Neural cell (in vitro differentiated cells): ENCODE data around the gene UBASH3A. TPM values are rescaled to one million over a fixed set of nuclear protein-coding genes. Genes with fewer than 3 reads are reported as not detected.

Experiments
- H2AFZ ChIP-seq: fragments of 200-600, 300-800 bp; sonication (generic), shearing (Covaris generic); 2 replicates; pipeline ENCODE4 v1.6.0; 2014; ENCODE audit warnings: low read depth, mild to moderate bottlenecking, antibody characterized with exemption, low read length, moderate library complexity
- H3F3A ChIP-seq: fragments of 200-600 bp; shearing (Covaris generic); 2 replicates; pipeline ENCODE4 v1.6.1; 2016; ENCODE audit warnings: mild to moderate bottlenecking, moderate library complexity, mixed read lengths, antibody characterized with exemption, low read length; ENCODE audit not compliant: insufficient read depth, poor library complexity, severe bottlenecking
- H3K27ac ChIP-seq: fragments of 200-600, 300-800 bp; sonication (generic), shearing (Covaris generic); 2 replicates; pipeline ENCODE4 v1.5.1; 2014; ENCODE audit warnings: mild to moderate bottlenecking, low read length, moderate library complexity
- H3K27me3 ChIP-seq: fragments of 300-800, 200-600 bp; sonication (generic), shearing (Covaris generic); 2 replicates; pipeline ENCODE4 v1.6.0; 2014; ENCODE audit warnings: mild to moderate bottlenecking, low read depth, low read length, moderate library complexity; ENCODE audit not compliant: insufficient read depth
- H3K36me3 ChIP-seq: fragments of 300-800, 200-600 bp; sonication (generic), shearing (Covaris generic); 2 replicates; pipeline ENCODE4 v1.5.1; 2014; ENCODE audit warnings: mild to moderate bottlenecking, antibody characterized with exemption, low read length, moderate library complexity; ENCODE audit not compliant: insufficient read depth
- H3K4me2 ChIP-seq: fragments of 300-800, 200-600 bp; sonication (generic), shearing (Covaris generic); 2 replicates; pipeline ENCODE4 v1.6.0; 2014; ENCODE audit warnings: mild to moderate bottlenecking, low read length
- H3K4me3 ChIP-seq: fragments of 300-800, 200-600 bp; sonication (generic), shearing (Covaris generic); 2 replicates; pipeline ENCODE4 v1.5.1; 2014; ENCODE audit warnings: mild to moderate bottlenecking, low read length, moderate library complexity
- H3K79me2 ChIP-seq: fragments of 200-600 bp; shearing (Covaris generic); replicated peaks from 2 replicates; pipeline ENCODE4 v1.6.0; 2014; ENCODE audit warnings: mild to moderate bottlenecking, low read length, moderate library complexity; ENCODE audit not compliant: insufficient read depth
- H3K9ac ChIP-seq: fragments of 300-800, 200-600 bp; sonication (generic), shearing (Covaris generic); 2 replicates; pipeline ENCODE4 v1.6.1; 2016; ENCODE audit warnings: mild to moderate bottlenecking, low read length, mixed read lengths
- H3K9me2 ChIP-seq: fragments of 200-600 bp; shearing (Covaris generic); 2 replicates; pipeline ENCODE4 v1.6.1; 2016; ENCODE audit warnings: mild to moderate bottlenecking, low read length, mixed read lengths; ENCODE audit not compliant: insufficient read depth
- H3K9me3 ChIP-seq: fragments of 200-600, 300-800 bp; sonication (generic), shearing (Covaris generic); 2 replicates; pipeline ENCODE4 v1.6.1; 2016; ENCODE audit warnings: mild to moderate bottlenecking, mixed run types, low read length, moderate library complexity, mixed read lengths
- H4K20me1 ChIP-seq: fragments of 200-600 bp; shearing (Covaris generic); 2 replicates; pipeline ENCODE4 v1.6.1; 2016; ENCODE audit warnings: mild to moderate bottlenecking, mixed run types; ENCODE audit not compliant: insufficient read depth
- EP300 ChIP-seq: fragments of 450-650 bp; conservative IDR thresholded peaks from 2 replicates; pipeline ENCODE4 v1.6.1; 2014; ENCODE audit warnings: antibody characterized with exemption, mild to moderate bottlenecking, moderate library complexity; ENCODE audit not compliant: poor library complexity, severe bottlenecking
- EZH2 ChIP-seq: fragments of 200-600, 300-800 bp; shearing (Covaris generic), sonication (generic); IDR thresholded peaks from 2 replicates; pipeline ENCODE4 v1.6.1; 2014; ENCODE audit warnings: antibody characterized with exemption, low read length, borderline replicate concordance, mild to moderate bottlenecking; ENCODE audit not compliant: insufficient read depth, poor library complexity, severe bottlenecking
- MXI1 ChIP-seq: fragments of 450-650 bp; conservative IDR thresholded peaks from 2 replicates; pipeline ENCODE4 v1.6.1; 2014; ENCODE audit warnings: antibody characterized with exemption, mild to moderate bottlenecking; ENCODE audit not compliant: poor library complexity, severe bottlenecking
- POLR2AphosphoS5 ChIP-seq: IDR thresholded peaks from 2 replicates; pipeline ENCODE4 v1.6.1; 2012
- RAD21 ChIP-seq: fragments of 450-650 bp; conservative IDR thresholded peaks from 2 replicates; pipeline ENCODE4 v1.6.1; 2014; ENCODE audit warnings: antibody characterized with exemption, mild to moderate bottlenecking, moderate library complexity
- SMC3 ChIP-seq: fragments of 450-650 bp; conservative IDR thresholded peaks from 2 replicates; pipeline ENCODE4 v1.6.1; 2014; ENCODE audit warnings: antibody characterized with exemption, mild to moderate bottlenecking, moderate library complexity; ENCODE audit not compliant: poor library complexity
- TAF1 ChIP-seq: IDR thresholded peaks from 2 replicates; pipeline ENCODE4 v1.6.1; 2012; ENCODE audit warnings: low read depth
- polyA plus RNA-seq: library from polyadenylated mRNA; depleted of rRNA; stranded (reverse); fragments of >200 nt; gene quantifications from 2 replicates; pipeline ENCODE4 v1.2.3, GENCODE V29; 2014
- TF ChIP-seq, protein P1 (sequence below): IDR thresholded peaks from 2 replicates; pipeline ENCODE4 v1.6.1; 2012; ENCODE audit warnings: borderline replicate concordance
- TF ChIP-seq, protein P2 (sequence below): fragments of 450-650 bp; IDR thresholded peaks from 2 replicates; pipeline ENCODE4 v1.5.1; 2014; ENCODE audit warnings: antibody characterized with exemption, mild to moderate bottlenecking, moderate library complexity; ENCODE audit not compliant: poor library complexity, severe bottlenecking

Gene UBASH3A
- polyA plus RNA-seq, 1 donor from 2014 or later: not detected

DNA sequence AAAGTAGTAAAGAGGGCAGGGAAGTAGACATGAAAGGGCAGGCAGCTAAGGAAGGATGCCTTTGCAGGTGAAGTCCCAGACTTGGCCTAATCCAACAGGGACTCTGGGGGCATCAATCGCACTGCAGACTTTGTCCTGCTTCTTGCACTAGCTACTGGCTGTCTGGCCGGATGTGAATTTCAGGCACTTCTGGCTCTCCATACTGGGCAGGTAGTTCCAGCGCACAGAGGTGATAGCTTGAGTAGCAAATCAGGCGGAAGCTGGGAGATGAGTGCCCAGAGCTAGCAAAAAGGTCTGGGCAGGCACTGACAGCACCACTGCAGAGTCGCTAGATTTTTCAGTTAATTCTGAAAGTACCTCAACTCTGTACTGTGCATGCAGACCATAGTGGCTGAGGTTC lies 91.3 kb downstream of the UBASH3A start:
- H3K36me3 ChIP-seq: no peaks in the 10 kb centered on the region
- no peaks in the 10 kb centered on the region for H3K27me3 ChIP-seq
- TF ChIP-seq MXI1: no peak
- TF ChIP-seq, protein P1, sequence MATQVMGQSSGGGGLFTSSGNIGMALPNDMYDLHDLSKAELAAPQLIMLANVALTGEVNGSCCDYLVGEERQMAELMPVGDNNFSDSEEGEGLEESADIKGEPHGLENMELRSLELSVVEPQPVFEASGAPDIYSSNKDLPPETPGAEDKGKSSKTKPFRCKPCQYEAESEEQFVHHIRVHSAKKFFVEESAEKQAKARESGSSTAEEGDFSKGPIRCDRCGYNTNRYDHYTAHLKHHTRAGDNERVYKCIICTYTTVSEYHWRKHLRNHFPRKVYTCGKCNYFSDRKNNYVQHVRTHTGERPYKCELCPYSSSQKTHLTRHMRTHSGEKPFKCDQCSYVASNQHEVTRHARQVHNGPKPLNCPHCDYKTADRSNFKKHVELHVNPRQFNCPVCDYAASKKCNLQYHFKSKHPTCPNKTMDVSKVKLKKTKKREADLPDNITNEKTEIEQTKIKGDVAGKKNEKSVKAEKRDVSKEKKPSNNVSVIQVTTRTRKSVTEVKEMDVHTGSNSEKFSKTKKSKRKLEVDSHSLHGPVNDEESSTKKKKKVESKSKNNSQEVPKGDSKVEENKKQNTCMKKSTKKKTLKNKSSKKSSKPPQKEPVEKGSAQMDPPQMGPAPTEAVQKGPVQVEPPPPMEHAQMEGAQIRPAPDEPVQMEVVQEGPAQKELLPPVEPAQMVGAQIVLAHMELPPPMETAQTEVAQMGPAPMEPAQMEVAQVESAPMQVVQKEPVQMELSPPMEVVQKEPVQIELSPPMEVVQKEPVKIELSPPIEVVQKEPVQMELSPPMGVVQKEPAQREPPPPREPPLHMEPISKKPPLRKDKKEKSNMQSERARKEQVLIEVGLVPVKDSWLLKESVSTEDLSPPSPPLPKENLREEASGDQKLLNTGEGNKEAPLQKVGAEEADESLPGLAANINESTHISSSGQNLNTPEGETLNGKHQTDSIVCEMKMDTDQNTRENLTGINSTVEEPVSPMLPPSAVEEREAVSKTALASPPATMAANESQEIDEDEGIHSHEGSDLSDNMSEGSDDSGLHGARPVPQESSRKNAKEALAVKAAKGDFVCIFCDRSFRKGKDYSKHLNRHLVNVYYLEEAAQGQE: no peak
- no peak for TF ChIP-seq RAD21
- TF ChIP-seq POLR2AphosphoS5: no peak
- no peak for TF ChIP-seq TAF1
- TF ChIP-seq EZH2: no peak
- no peak for TF ChIP-seq SMC3
- peak overlapping the region; percentile 84 for H3K4me3 ChIP-seq
- H3F3A ChIP-seq: no peaks in the 10 kb centered on the region
- H3K79me2 ChIP-seq: no peaks in the 10 kb centered on the region
- H4K20me1 ChIP-seq: no peaks in the 10 kb centered on the region
- H3K9ac ChIP-seq: no peak overlapping the region
- no peak overlapping the region for H2AFZ ChIP-seq
- no peak overlapping the region for H3K27ac ChIP-seq
- no peaks in the 10 kb centered on the region for H3K9me2 ChIP-seq
- H3K4me2 ChIP-seq: no peak overlapping the region
- no peaks in the 10 kb centered on the region for H3K9me3 ChIP-seq

DNA sequence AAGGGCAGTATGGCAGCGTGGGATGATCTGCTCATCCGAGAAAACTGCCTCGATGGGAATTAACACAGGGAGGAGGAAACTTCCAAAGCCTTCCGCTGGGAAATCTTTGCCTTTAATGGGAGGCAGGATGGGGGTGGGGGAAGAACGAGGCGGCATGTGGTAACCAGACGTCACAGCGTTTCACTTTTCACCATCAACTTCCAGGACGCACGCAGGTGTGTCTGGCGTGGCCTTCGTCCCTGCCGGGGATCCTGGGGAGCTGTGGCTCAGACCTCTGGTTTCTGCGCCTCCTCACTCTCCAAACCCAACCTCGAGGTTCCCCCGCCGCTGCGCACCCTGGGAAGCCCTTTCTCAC lies 92.0 kb downstream of the UBASH3A start:
- Histone ChIP-seq H4K20me1 (no peaks in the 10 kb centered on the region), H3K9me2 (no peaks in the 10 kb centered on the region), H3K36me3 (no peaks in the 10 kb centered on the region), H2AFZ (peak overlapping the region; percentile 25), H3K27ac (peak overlapping the region; percentile 40), H3F3A (no peaks in the 10 kb centered on the region), H3K79me2 (no peaks in the 10 kb centered on the region), H3K9ac (peak overlapping the region; percentile 56), H3K4me3 (peak overlapping the region; percentile 84), H3K9me3 (no peaks in the 10 kb centered on the region), H3K27me3 (no peaks in the 10 kb centered on the region), H3K4me2 (peak overlapping the region; percentile 54)
- no peak for TF ChIP-seq EP300
- TF ChIP-seq, protein P1: peak; percentile 57
- TF ChIP-seq, protein P2, sequence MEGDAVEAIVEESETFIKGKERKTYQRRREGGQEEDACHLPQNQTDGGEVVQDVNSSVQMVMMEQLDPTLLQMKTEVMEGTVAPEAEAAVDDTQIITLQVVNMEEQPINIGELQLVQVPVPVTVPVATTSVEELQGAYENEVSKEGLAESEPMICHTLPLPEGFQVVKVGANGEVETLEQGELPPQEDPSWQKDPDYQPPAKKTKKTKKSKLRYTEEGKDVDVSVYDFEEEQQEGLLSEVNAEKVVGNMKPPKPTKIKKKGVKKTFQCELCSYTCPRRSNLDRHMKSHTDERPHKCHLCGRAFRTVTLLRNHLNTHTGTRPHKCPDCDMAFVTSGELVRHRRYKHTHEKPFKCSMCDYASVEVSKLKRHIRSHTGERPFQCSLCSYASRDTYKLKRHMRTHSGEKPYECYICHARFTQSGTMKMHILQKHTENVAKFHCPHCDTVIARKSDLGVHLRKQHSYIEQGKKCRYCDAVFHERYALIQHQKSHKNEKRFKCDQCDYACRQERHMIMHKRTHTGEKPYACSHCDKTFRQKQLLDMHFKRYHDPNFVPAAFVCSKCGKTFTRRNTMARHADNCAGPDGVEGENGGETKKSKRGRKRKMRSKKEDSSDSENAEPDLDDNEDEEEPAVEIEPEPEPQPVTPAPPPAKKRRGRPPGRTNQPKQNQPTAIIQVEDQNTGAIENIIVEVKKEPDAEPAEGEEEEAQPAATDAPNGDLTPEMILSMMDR: no peak
